ENCODE data around the gene PLXNA4. TPM values are rescaled to one million over a fixed set of nuclear protein-coding genes. Genes with fewer than 3 reads are reported as not detected.
A peak's percentile ranks its signal among the peaks of the same experiment; 100 is the strongest.

PLXNA4 gene
- polyA plus RNA-seq, 1 donor, result 15.6 TPM

DNA sequence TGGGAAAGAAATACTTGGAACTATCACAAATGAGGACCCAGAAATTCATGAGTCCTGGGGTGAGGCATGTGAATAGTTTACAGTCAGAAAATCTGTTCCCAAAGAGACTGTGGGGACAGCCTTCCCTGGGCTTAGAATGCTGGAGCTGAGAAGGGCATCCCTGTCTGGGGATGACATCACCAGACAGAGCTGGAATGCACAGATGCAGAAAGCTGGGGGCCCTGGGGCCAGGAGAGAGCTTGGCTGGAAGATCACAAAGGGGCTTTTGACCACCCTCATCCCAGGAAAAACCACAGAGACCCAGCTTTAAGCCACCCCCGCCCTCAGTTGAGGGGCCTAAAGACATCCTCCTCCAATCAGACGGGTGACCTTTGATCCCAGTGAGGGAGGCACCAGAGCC is 264.5 kb downstream of the PLXNA4 start:
- no peak for DNase-seq

- DNase-seq, result no peak
These were observed 267.0 kb downstream of the PLXNA4 start for GRCh38 chr7:132309102-132309805.

GRCh38 chr7:132307465-132307864 is 268.8 kb downstream of the PLXNA4 start:
- no peak for DNase-seq

DNA sequence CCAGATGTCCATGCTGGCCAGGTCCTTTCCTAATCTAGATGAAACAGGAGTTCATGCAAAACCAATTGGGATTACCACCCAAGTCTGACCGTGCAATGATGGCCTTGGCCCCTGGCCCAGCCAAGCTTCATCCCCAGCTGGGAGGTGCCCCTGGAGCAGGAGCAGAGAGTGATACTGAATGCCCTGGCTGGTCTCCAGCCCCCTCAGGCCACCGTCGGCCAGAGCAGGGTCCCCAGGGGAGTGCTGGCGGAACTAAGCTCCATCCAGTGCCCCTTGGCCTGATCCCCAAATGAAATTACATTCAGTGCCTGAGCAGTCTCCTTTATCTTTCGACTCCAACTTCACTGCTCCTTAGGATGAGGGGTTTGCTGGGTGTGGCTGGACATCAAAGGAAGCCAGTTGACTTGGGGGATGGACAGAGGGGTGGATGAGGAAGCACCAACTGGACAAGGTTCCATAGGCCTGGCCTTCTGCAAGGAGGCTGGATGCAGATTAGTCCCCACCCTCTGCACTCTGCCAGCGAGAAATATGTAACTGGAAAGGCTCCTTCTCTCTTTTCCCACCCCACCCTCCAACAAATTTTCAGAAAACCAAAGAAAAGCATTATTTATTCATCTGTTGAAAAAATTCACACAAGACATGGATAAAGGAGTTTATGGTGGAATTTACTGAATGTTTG is 275.5 kb downstream of the PLXNA4 start:
- no peak for DNase-seq

- no peak for DNase-seq
These were observed 277.5 kb downstream of the PLXNA4 start for GRCh38 chr7:132298790-132299189.

GRCh38 chr7:132296820-132297219 is 279.4 kb downstream of the PLXNA4 start:
- DNase-seq, result no peak

GRCh38 chr7:132295175-132295574 is 281.1 kb downstream of the PLXNA4 start:
- DNase-seq, result no peak

GRCh38 chr7:132292803-132293202 is 283.5 kb downstream of the PLXNA4 start:
- DNase-seq, result no peak

GRCh38 chr7:132291481-132291880 is 284.8 kb downstream of the PLXNA4 start:
- no peak for DNase-seq

DNA sequence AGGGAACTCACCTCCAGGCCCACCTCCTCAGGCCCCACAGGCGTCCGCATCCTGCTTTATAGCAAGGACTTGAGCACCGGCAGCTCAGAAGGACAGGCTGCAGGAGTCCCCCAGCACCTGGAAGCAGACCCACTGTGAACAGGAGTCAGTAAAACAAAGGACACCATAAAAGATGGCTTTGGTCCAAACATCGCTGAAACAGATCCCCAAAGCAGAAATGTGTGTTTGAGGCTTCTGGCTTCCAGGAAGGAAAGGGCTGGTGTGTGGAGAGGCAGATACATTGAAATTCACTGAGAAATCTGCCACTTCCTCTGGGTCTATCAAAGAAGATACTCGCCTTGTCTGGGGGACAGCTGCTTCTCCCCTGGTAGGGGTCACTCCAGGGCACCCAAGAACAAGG is 286.2 kb downstream of the PLXNA4 start:
- no peak for DNase-seq

DNA sequence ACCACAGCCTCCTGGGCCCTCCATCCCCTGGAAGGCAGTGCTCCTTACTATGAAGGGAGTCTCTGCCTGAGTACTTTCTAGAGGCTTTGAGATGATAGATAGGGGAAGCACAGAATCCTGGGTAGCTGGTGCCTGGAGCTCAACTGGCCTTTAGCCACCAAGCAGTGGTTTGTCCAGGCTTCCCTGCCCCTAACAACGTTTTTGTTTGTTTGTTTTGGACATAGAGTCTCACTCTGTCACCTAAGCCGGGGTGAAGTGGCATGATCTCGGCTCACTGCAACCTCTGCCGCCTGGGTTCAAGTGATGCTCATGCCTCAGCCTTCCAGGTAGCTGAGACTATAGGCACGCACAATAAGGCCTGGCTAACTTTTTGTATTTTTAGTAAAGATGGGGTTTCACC is 289.4 kb downstream of the PLXNA4 start:
- no peak for DNase-seq

DNA sequence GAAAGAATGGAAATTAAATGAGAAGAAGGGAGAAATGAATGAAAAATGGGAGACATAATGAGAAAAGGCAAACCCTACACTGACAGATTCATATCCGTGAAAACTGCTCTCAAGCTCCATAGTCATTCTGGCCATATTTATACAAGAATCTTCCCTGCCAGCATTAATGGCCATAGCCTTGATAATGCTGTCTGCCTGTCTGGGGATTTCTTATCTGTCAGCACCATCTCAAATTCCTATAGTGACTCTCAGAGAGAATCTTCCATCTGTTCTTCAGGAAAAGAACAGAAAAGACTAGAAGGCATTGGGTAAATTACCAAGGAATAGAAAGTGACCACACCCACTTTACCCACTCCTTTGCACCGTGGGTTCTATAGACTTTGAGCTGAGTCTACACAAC is 295.9 kb downstream of the PLXNA4 start:
- no peak for DNase-seq

GRCh38 chr7:132279718-132280117 is 296.6 kb downstream of the PLXNA4 start:
- no peak for DNase-seq

DNA sequence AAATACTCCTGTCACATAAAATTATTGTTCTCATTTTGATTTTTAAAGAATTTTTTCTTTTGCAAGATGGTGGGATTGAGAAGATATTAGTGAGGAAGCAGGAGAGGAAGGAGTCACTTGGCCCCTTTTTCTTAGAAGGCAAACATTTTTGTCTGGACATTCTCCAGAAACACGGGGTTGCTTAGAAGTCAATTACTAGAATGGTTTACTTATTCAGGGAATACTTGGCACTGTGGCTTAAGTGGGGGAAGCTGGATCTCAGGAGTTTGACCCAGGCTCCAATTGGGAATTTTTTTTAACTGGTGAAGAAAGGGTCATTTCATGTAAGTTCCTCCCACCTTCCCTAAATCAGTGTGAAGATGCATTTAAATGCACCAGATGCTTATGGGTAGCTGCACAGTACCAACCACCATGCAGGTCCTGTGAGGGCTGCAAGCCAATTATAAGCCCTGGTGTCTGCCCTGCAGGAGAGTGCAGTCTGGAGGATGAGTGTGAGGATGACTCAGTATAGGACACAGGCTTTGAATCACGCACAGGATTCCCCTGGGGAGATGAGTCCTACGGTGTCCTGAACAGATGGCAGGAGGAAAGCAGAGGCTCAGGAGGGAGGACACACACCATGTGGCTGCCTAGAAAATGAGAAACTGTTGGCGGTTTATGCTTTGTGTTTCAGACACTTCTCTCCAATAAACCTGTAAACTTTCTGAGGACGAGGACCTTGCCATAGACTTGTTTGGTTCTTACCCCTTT is 299.1 kb downstream of the PLXNA4 start:
- DNase-seq, result peak; percentile 13

DNA sequence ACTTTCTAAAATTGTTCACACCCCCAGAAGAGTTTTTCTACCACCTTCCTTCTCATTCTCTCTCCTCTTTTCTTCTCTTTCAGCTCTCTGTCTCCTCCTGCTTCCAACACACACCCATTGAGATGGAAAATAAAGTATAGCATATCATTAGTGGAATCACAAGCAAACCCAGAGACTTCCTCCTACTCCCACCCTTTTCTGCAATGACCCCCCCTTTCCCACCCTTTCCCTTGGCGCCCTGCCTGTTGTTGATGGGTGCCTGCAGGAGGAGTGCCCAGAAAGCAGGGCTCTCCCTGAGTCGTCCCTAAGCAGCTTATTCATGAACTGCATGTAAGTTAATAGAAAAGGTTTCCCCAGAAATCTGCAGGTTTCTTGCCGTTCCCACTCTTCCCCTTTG is 300.0 kb downstream of the PLXNA4 start:
- DNase-seq, result no peak

- DNase-seq, result no peak
These were observed 300.6 kb downstream of the PLXNA4 start for GRCh38 chr7:132275416-132276233.

GRCh38 chr7:132272763-132273371 is 303.4 kb downstream of the PLXNA4 start:
- no peak for DNase-seq

GRCh38 chr7:132270517-132270916 is 305.8 kb downstream of the PLXNA4 start:
- peak; percentile 55 for DNase-seq

DNA sequence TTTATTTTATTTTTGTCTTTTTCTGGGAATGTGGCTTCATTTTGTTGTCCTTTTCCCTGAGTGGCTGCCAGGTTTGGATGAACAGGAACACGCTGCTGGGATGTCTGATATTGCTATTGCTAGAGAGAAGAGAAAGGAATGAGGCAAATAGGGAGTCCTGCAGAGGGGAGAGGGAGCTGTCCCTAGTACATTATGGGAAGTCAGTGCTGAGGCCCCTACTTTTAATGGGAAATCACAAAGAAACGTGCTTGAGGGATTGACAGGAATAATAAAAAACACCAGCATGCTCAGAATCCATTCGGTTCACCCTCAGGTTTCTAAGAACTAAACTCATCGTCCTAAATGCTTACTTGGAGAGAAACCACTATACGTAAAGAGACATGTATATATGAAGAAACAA is 306.6 kb downstream of the PLXNA4 start:
- no peak for DNase-seq

- DNase-seq, result no peak
These were observed 313.1 kb downstream of the PLXNA4 start for GRCh38 chr7:132263151-132263550.

DNA sequence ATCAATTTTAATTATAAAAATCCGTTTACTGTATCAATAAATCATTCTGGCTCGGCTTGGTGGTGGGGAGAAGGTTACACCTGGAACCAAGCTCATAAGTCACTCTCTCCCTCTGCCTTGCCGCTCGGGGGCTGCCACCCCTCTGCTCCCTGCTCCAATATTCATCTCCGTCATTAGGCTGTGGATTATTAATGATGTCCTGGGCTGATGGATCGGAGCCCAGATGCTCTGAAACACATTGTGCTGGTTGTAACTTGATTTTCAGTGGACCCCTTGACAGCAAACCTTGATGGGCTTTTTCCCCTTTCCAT is 314.2 kb downstream of the PLXNA4 start:
- no peak for DNase-seq

All from left kidney (tissue), 2 donors.